Keratinocyte (primary cell): ENCODE results near the gene CORO1C. TPM values are rescaled to one million over a fixed set of nuclear protein-coding genes. Genes with fewer than 3 reads are reported as not detected.

Experiments used
- DNase-seq: peaks from one replicate; pipeline ENCODE4 v3.0.0-alpha.2; 2011; ENCODE audit warnings: low read depth, missing footprints, low spot score
- FAIRE-seq: peaks from 2 replicates; lab custom pipeline; 2011; peaks lifted over from hg19 to GRCh38; lab: Jason Lieb, UNC
- H2AFZ ChIP-seq: 2 replicates; pipeline ENCODE4 v1.6.0; 2012; ENCODE audit warnings: low read length, control low read depth, inconsistent platforms; ENCODE audit not compliant: control insufficient read depth
- H3K27ac ChIP-seq: 2 replicates; pipeline ENCODE4 v1.5.1; 2011; ENCODE audit warnings: low read length; ENCODE audit not compliant: control insufficient read depth, insufficient read depth
- H3K27me3 ChIP-seq: 3 replicates; pipeline ENCODE4 v1.6.0; 2011; ENCODE audit warnings: low read length; ENCODE audit not compliant: control insufficient read depth, insufficient read depth; ENCODE audit errors: extremely low read depth
- H3K36me3 ChIP-seq, 2 experiments: 2 replicates in 1 of 2; 3 replicates in 1 of 2; pipeline ENCODE4 v1.5.1; 2011; ENCODE audit warnings: low read length in 2 of 2, mild to moderate bottlenecking in 1 of 2; ENCODE audit not compliant: control insufficient read depth in 2 of 2, insufficient read depth in 2 of 2; ENCODE audit errors: extremely low read depth in 1 of 2
- H3K4me1 ChIP-seq: 3 replicates; pipeline ENCODE4 v1.5.1; 2011; ENCODE audit warnings: low read length; ENCODE audit not compliant: control insufficient read depth, insufficient read depth; ENCODE audit errors: extremely low read depth
- H3K4me2 ChIP-seq: 3 replicates; pipeline ENCODE4 v1.6.0; 2011; ENCODE audit warnings: low read depth, low read length; ENCODE audit not compliant: control insufficient read depth, insufficient read depth; ENCODE audit errors: extremely low read depth
- H3K4me3 ChIP-seq, 3 experiments: fragments of 200-600 bp in 1 of 3; sonication (generic) in 1 of 3; 2 replicates in 2 of 3; 3 replicates in 1 of 3; pipeline ENCODE4 v1.5.1; 2011 to 2016; ENCODE audit warnings: low read length in 3 of 3, mild to moderate bottlenecking in 3 of 3, control low read depth in 2 of 3, inconsistent platforms in 1 of 3, low read depth in 1 of 3, mixed read lengths in 1 of 3, mixed run types in 1 of 3, moderate library complexity in 1 of 3; ENCODE audit not compliant: control insufficient read depth in 2 of 3, insufficient read depth in 2 of 3; ENCODE audit errors: extremely low read depth in 1 of 3
- H3K79me2 ChIP-seq: 2 replicates; pipeline ENCODE4 v1.6.0; 2012; ENCODE audit warnings: low read length; ENCODE audit not compliant: control insufficient read depth, insufficient read depth
- H3K9ac ChIP-seq: 3 replicates; pipeline ENCODE4 v1.6.0; 2011; ENCODE audit warnings: low read length; ENCODE audit not compliant: control insufficient read depth, insufficient read depth; ENCODE audit errors: extremely low read depth
- H3K9me1 ChIP-seq: 3 replicates; pipeline ENCODE4 v1.6.0; 2011; ENCODE audit warnings: low read length; ENCODE audit not compliant: control insufficient read depth, insufficient read depth; ENCODE audit errors: extremely low read depth
- H3K9me3 ChIP-seq: 2 replicates; pipeline ENCODE4 v1.5.1; 2012; ENCODE audit warnings: low read depth, low read length; ENCODE audit not compliant: control insufficient read depth
- H4K20me1 ChIP-seq: 3 replicates; pipeline ENCODE4 v1.6.0; 2011; ENCODE audit warnings: low read length; ENCODE audit not compliant: control insufficient read depth, insufficient read depth; ENCODE audit errors: extremely low read depth
- CTCF ChIP-seq, 3 experiments: IDR thresholded peaks in 1 of 3; conservative IDR thresholded peaks in 1 of 3; optimal IDR thresholded peaks in 1 of 3; 2 replicates in 2 of 3; 3 replicates in 1 of 3; pipeline versions ENCODE3 to v1.5.1; 2011; ENCODE audit warnings: low read length in 3 of 3, mild to moderate bottlenecking in 3 of 3, moderate library complexity in 2 of 3, control low read depth in 1 of 3, inconsistent platforms in 1 of 3; ENCODE audit not compliant: insufficient read depth in 2 of 3; ENCODE audit errors: extremely low read depth in 1 of 3
- EZH2 ChIP-seq: IDR thresholded peaks from one replicate; pipeline ENCODE4 v1.6.1; 2012; ENCODE audit warnings: inconsistent platforms, mild to moderate bottlenecking, low read length, moderate library complexity
- dilution Hi-C: fragments of 300-500 bp; cut with MboI; formaldehyde crosslinking; loops from one replicate; pipeline ENCODE4 v1.7.0; 2020; ENCODE audit warnings: low sequenced_read_pairs; ENCODE audit not compliant: extremely low pct_ligation_motif_present
- polyA plus RNA-seq, 5 experiments: library from polyadenylated mRNA; depleted of rRNA in 3 of 5; stranded (reverse) in 3 of 5; stranded (forward) in 1 of 5; unstranded in 1 of 5; fragments of >200 nt; gene quantifications; 1 replicate in 1 of 5; 2 replicates in 3 of 5; 3 replicates in 1 of 5; pipeline versions ENCODE4 v1.2.1 to v1.2.3, GENCODE V29; 2011 to 2012; ENCODE audit warnings: missing spikeins in 2 of 5, low read depth in 1 of 5, low replicate concordance in 1 of 5

CORO1C gene
- polyA plus RNA-seq, 1 donor (not counting 4 experiments of a cell fraction or from before 2014, with no cell fraction given), result 283 TPM

- Histone ChIP-seq H3K36me3 (peaks cover 1 to 9% of the 10 kb centered on the region in 2 experiments), H3K9me1 (no peaks in the 10 kb centered on the region), H2AFZ (no peak overlapping the region), H3K4me1 (peaks cover 78% of the 10 kb centered on the region), H3K4me2 (peak overlapping the region; percentile 68), H3K4me3 (peak overlapping the region in 1 of 3 experiments; percentile 3), H3K9ac (no peak overlapping the region), H3K79me2 (peaks cover 94% of the 10 kb centered on the region), H3K27me3 (no peaks in the 10 kb centered on the region), H4K20me1 (no peaks in the 10 kb centered on the region), H3K9me3 (no peaks in the 10 kb centered on the region), H3K27ac (peak overlapping the region; percentile 78)
- dilution Hi-C loops, result no loop called here
- DNase-seq (no peak), FAIRE-seq (peak; percentile 23)
- TF ChIP-seq CTCF (optimal IDR thresholded peaks at IDR 0.05 in 1 of 3, IDR thresholded peaks at IDR 0.05 in 1 of 3, conservative IDR thresholded peaks at IDR 0.05 in 1 of 3; ENCODE audit: extremely low read depth in 1 of 3, insufficient read depth in 2 of 3, low read length in 3 of 3) (no peak), EZH2 (no peak)
These were observed 7.0 kb downstream of the CORO1C start for GRCh38 chr12:108724054-108724889.

DNA sequence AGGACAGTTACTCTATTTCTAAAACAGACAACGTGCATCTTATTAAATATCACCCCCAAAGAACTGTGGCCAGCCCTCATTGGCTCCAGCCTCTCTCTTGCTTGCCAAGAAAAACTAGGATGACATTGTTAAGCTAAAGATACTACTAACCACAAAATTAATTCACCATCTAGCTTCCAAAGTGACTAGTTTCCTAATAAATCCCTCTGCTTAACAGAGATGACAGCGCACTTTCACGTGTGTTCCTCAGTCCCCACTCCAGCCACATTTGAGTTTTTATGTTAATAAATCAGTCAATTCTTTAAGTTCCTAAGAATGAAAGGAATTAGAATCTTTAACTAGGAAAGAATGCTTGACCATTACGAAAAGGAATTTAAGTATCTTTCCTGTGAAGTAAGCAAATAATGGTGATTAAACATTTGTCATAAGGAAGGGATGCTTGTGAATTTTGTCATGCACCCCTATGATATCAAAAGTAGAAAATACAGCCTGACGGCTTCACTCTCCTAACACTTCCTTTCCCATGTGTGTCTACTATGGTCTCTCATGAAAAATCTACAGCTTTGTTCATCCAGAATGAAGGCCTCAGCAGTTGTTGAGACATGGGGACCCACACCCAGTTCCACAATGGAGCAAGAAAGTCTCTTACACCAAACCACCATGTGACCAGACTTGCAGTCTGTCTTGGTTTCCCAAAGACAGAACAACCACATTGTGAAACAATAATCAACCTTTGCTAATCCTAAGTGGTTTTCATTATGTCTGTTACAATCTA, 8.1 kb downstream of the CORO1C start:
- H3K9me3 ChIP-seq, result no peaks in the 10 kb centered on the region
- TF ChIP-seq EZH2, result no peak
- no peak for TF ChIP-seq CTCF (optimal IDR thresholded peaks at IDR 0.05 in 1 of 3, IDR thresholded peaks at IDR 0.05 in 1 of 3, conservative IDR thresholded peaks at IDR 0.05 in 1 of 3; ENCODE audit: extremely low read depth in 1 of 3, insufficient read depth in 2 of 3, low read length in 3 of 3)
- FAIRE-seq, result no peak
- H3K9me1 ChIP-seq, result no peaks in the 10 kb centered on the region
- H3K4me2 ChIP-seq, result peak overlapping the region; percentile 68
- no peaks in the 10 kb centered on the region for H3K27me3 ChIP-seq
- dilution Hi-C loops, result no loop called here
- no peaks in the 10 kb centered on the region for H4K20me1 ChIP-seq
- peak overlapping the region; percentile 78 for H3K27ac ChIP-seq
- peaks cover 67% of the 10 kb centered on the region for H3K4me1 ChIP-seq
- H3K79me2 ChIP-seq, result peaks cover 94% of the 10 kb centered on the region
- H2AFZ ChIP-seq, result no peak overlapping the region
- peak overlapping the region; percentile 39 for H3K9ac ChIP-seq
- DNase-seq, result no peak
- H3K4me3 ChIP-seq, result peak overlapping the region in 2 of 3 experiments; percentile 23 to 37
- peaks cover 1 to 9% of the 10 kb centered on the region in 2 experiments for H3K36me3 ChIP-seq
